A549 treated with RU486 at 1 μM for 4 hours (cell line): ENCODE measurements around the gene SCN1A. TPM values are rescaled to one million over a fixed set of nuclear protein-coding genes. Genes with fewer than 3 reads are reported as not detected.

Source experiments
- total RNA-seq: library from RNA; stranded (reverse); fragments of 200-300 nt; extraction: Qiagen RNA extraction; gene quantifications from 5 replicates; pipeline ENCODE4 v1.2.3, GENCODE V29; 2022; ENCODE audit warnings: low read depth

The SCN1A gene
- not detected in 5 replicates for total RNA-seq

GRCh38 chr2:166127217-166128155 is at the start of gene SCN1A:
Gene SCN1A (minus strand): TSS chr2:166128020. CDS start chr2:166073621, 54,399 bp downstream.

GRCh38 chr2:165953655-165954606 is 173.9 kb downstream of the SCN1A start, which contains the start of gene TTC21B:
Gene TTC21B (minus strand): TSS chr2:165953776. CDS start chr2:165953705, 71 bp downstream.

Other genes starting within 250 kb of the SCN1A start
- 3.8 to 7.8 TPM (median 4.8 TPM) in 5 replicates for gene TTC21B, start 174.2 kb downstream of the SCN1A start, total RNA-seq
- 2.5 to 5.7 TPM (median 5.2 TPM) in 5 replicates for gene SCN9A, start 247.9 kb upstream of the SCN1A start, total RNA-seq